HEK293 (cell line): ENCODE results near the gene PTPN3.
A peak's percentile ranks its signal among the peaks of the same experiment; 100 is the strongest.

Source experiments
- CTCF ChIA-PET: fragments of 350-600 bp; formaldehyde crosslinking; extraction: SDS; loops from one replicate; lab custom pipeline; 2021; ENCODE audit warnings: antibody characterized with exemption; lab: Yijun Ruan, JAX
- POLR2A ChIA-PET: fragments of 300-600 bp; formaldehyde crosslinking; extraction: SDS; loops from one replicate; lab custom pipeline; 2020; ENCODE audit warnings: antibody characterized with exemption, inconsistent platforms; lab: Yijun Ruan, JAX
- H3K27ac ChIP-seq: fragments of 200-500 bp; sonication (Bioruptor generic); 2 replicates; pipeline ENCODE4 v1.5.1; 2014; ENCODE audit warnings: low read depth, low read length, control low read depth, inconsistent platforms; ENCODE audit errors: extremely low read depth
- H3K36me3 ChIP-seq, 2 experiments: fragments of 200-500 bp in 1 of 2; sonication (Bioruptor generic) in 1 of 2; 1 replicate in 1 of 2; 2 replicates in 1 of 2; pipeline ENCODE4 v1.5.1; 2014 to 2017; ENCODE audit warnings: inconsistent platforms in 2 of 2, low read length in 2 of 2; ENCODE audit not compliant: control insufficient read depth in 2 of 2, insufficient read depth in 1 of 2
- H3K4me1 ChIP-seq: fragments of 200-500 bp; sonication (Bioruptor generic); 2 replicates; pipeline ENCODE4 v1.5.1; 2014; ENCODE audit warnings: mild to moderate bottlenecking, low read length, inconsistent platforms; ENCODE audit not compliant: control insufficient read depth, insufficient read depth
- H3K4me3 ChIP-seq: 2 replicates; pipeline ENCODE4 v1.5.1; 2011; ENCODE audit warnings: low read depth, mild to moderate bottlenecking, control low read depth, low read length, moderate library complexity
- H3K9me3 ChIP-seq: fragments of 200-500 bp; sonication (Bioruptor generic); 2 replicates; pipeline ENCODE4 v1.5.1; 2014; ENCODE audit warnings: low read depth, low read length, inconsistent platforms; ENCODE audit not compliant: control insufficient read depth, insufficient read depth
- BCL11B ChIP-seq: fragments of 450-650 bp; formaldehyde crosslinking; IDR thresholded peaks from 2 replicates; pipeline ENCODE4 v1.5.1; 2016; ENCODE audit warnings: low read depth, missing biosample characterization, missing genetic modification characterization
- GFI1B ChIP-seq: fragments of 450-650 bp; formaldehyde crosslinking; IDR thresholded peaks from 2 replicates; pipeline ENCODE4 v1.5.1; 2016; ENCODE audit warnings: missing biosample characterization, missing genetic modification characterization
- ZNF121 ChIP-seq: fragments of 450-650 bp; formaldehyde crosslinking; IDR thresholded peaks from 2 replicates; pipeline ENCODE4 v1.5.1; 2016; ENCODE audit warnings: missing biosample characterization, missing genetic modification characterization
- ZNF132 ChIP-seq: fragments of 450-650 bp; formaldehyde crosslinking; IDR thresholded peaks from 2 replicates; pipeline ENCODE4 v1.5.1; 2017; ENCODE audit warnings: missing biosample characterization, missing genetic modification characterization, borderline replicate concordance
- ZNF175 ChIP-seq: fragments of 450-650 bp; formaldehyde crosslinking; IDR thresholded peaks from 2 replicates; pipeline ENCODE4 v1.5.1; 2016; ENCODE audit warnings: missing biosample characterization, missing genetic modification characterization
- ZNF184 ChIP-seq: fragments of 450-650 bp; IDR thresholded peaks from 2 replicates; pipeline ENCODE4 v1.5.1; 2018; ENCODE audit warnings: missing biosample characterization, mild to moderate bottlenecking, missing genetic modification characterization
- ZNF266 ChIP-seq: fragments of 450-650 bp; formaldehyde crosslinking; IDR thresholded peaks from 2 replicates; pipeline ENCODE4 v1.5.1; 2016; ENCODE audit warnings: missing biosample characterization, missing genetic modification characterization, low read depth
- ZNF292 ChIP-seq: fragments of 450-650 bp; formaldehyde crosslinking; IDR thresholded peaks from 2 replicates; pipeline ENCODE4 v1.5.1; 2016; ENCODE audit warnings: low read depth, missing biosample characterization, missing genetic modification characterization, borderline replicate concordance
- ZNF510 ChIP-seq: fragments of 450-650 bp; formaldehyde crosslinking; IDR thresholded peaks from 2 replicates; pipeline ENCODE4 v1.5.1; 2018; ENCODE audit warnings: mild to moderate bottlenecking, missing genetic modification characterization, missing biosample characterization; ENCODE audit not compliant: insufficient replicate concordance
- ZNF654 ChIP-seq: fragments of 450-650 bp; formaldehyde crosslinking; IDR thresholded peaks from 2 replicates; pipeline ENCODE4 v1.5.1; 2016; ENCODE audit warnings: low read depth, missing biosample characterization, missing genetic modification characterization
- ZNF670 ChIP-seq: fragments of 450-650 bp; formaldehyde crosslinking; IDR thresholded peaks from 2 replicates; pipeline ENCODE4 v1.5.1; 2016; ENCODE audit warnings: missing biosample characterization, missing genetic modification characterization, low read depth
- ZNF776 ChIP-seq: fragments of 450-650 bp; formaldehyde crosslinking; IDR thresholded peaks from 2 replicates; pipeline ENCODE4 v1.5.0; 2017; ENCODE audit warnings: missing biosample characterization, missing genetic modification characterization, borderline replicate concordance
- ZNF785 ChIP-seq: fragments of 450-650 bp; formaldehyde crosslinking; IDR thresholded peaks from 2 replicates; pipeline ENCODE4 v1.5.1; 2016; ENCODE audit warnings: missing biosample characterization, missing genetic modification characterization
- TF ChIP-seq, protein P1 (sequence below): fragments of 450-650 bp; formaldehyde crosslinking; IDR thresholded peaks from 2 replicates; pipeline ENCODE4 v1.5.1; 2016; ENCODE audit warnings: missing biosample characterization, missing genetic modification characterization
- TF ChIP-seq, protein P2 (sequence below): fragments of 450-650 bp; formaldehyde crosslinking; IDR thresholded peaks from 2 replicates; pipeline ENCODE4 v1.5.1; 2016; ENCODE audit warnings: missing biosample characterization, missing genetic modification characterization

PTPN3 gene

GRCh38 chr9:109414125-109414785 lies 83.9 kb downstream of the PTPN3 start:
- H3K27ac ChIP-seq: no peak overlapping the region
- no peaks in the 10 kb centered on the region for H3K4me1 ChIP-seq
- H3K9me3 ChIP-seq: no peaks in the 10 kb centered on the region
- POLR2A ChIA-PET: no interaction called here
- H3K36me3 ChIP-seq: peaks cover 0 to 45% of the 10 kb centered on the region in 2 experiments; a peak in 2 of 3 replicates
- TF ChIP-seq ZNF654 (tag by site-specific recombination): no peak
- no peak for TF ChIP-seq ZNF184 (tag by site-specific recombination)
- no peak for TF ChIP-seq ZNF132 (tag by site-specific recombination)
- CTCF ChIA-PET: interaction anchor here (1.2 to 1.8 kb wide), 3 partner anchors 9 to 20 kb away, joined by 3 to 9 read pairs (median 8); no protein-coding TSS in a partner anchor
- H3K4me3 ChIP-seq: no peak overlapping the region

DNA sequence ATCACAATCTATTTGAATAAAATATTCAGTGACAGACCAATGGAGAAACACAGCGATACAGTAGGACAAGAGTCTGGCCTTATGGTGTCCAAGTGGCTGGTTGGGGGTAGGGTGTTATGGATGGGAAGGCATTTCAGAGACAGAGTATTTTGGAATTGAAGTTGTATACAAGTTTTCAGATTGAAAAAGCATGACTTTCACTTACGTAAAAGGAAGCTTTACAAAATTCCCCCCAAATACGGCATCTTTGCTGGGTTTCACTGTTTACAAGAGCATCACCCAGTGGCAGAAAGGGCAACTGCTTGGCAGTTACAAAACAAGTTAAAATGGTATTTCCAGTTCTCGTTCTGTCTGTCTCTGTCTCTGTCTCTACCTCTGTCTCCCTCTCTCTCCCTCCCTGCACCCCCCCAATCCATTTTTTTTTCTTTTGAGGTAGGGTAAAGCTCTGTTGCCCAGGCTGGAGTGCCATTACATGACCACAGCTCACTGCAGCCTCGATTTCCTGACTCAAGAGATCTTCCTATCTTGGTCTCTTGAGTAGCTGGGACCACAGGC lies 86.2 kb downstream of the PTPN3 start:
- H3K27ac ChIP-seq: no peak overlapping the region
- TF ChIP-seq ZNF266 (tag by site-specific recombination) (no peak), ZNF510 (tag by site-specific recombination) (no peak), ZNF175 (no peak), BCL11B (no peak), ZNF785 (no peak), ZNF776 (tag by site-specific recombination) (no peak), ZNF654 (tag by site-specific recombination) (peak; percentile 7; the same call in 1 of the 2 replicates), GFI1B (tag by site-specific recombination) (no peak), ZNF292 (no peak), ZNF121 (tag by site-specific recombination) (no peak)
- TF ChIP-seq, protein P1, sequence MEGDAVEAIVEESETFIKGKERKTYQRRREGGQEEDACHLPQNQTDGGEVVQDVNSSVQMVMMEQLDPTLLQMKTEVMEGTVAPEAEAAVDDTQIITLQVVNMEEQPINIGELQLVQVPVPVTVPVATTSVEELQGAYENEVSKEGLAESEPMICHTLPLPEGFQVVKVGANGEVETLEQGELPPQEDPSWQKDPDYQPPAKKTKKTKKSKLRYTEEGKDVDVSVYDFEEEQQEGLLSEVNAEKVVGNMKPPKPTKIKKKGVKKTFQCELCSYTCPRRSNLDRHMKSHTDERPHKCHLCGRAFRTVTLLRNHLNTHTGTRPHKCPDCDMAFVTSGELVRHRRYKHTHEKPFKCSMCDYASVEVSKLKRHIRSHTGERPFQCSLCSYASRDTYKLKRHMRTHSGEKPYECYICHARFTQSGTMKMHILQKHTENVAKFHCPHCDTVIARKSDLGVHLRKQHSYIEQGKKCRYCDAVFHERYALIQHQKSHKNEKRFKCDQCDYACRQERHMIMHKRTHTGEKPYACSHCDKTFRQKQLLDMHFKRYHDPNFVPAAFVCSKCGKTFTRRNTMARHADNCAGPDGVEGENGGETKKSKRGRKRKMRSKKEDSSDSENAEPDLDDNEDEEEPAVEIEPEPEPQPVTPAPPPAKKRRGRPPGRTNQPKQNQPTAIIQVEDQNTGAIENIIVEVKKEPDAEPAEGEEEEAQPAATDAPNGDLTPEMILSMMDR (tag by site-specific recombination): peak; percentile 16; the same call in 1 of the 2 replicates
- H3K36me3 ChIP-seq: peaks cover 0 to 47% of the 10 kb centered on the region in 2 experiments; a peak in 2 of 3 replicates
- no peaks in the 10 kb centered on the region for H3K9me3 ChIP-seq
- no peak overlapping the region for H3K4me3 ChIP-seq
- ChIA-PET POLR2A (no interaction called here), CTCF (interaction anchor here (0.6 to 4.3 kb wide), 11 partner anchors 11 to 655 kb away, joined by 3 to 25 read pairs (median 3); no protein-coding TSS in a partner anchor)
- H3K4me1 ChIP-seq: no peaks in the 10 kb centered on the region

DNA sequence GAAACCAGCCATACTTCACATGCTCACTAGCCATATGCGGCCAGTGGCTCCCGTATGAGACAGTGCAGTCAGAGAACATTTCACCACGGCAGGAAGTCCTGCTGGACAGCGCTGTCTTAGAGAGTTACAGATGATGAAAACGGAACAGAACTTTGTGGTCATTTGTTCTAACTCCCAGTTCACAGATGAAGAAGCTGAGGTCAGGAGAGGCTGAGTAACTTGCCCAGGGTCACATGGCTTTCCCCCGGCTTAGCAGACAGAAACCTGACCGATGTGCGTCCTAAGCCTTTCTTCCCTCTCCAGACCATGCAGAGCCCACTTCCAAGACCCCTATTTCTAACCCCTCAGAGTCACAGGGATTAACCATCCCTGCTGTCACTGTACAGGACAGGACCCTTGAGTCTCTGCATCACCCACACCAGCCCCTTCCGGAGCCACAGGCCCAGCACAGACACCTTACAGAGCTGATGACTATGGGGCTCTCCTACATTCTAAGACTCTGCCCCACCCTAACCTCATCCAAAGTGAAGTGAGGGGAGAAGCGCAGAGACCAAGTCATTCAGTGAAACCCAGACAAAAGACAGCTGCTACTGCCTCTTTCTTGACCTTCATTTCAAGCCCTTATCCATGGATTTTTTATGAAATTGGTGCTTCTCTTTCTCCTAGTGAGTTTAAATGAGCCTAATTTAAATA lies 86.9 kb downstream of the PTPN3 start:
- CTCF ChIA-PET: interaction anchor here (0.7 to 4.3 kb wide), 7 partner anchors 10 to 78 kb away, joined by 3 to 25 read pairs (median 3); no protein-coding TSS in a partner anchor
- Histone ChIP-seq H3K4me1 (no peaks in the 10 kb centered on the region), H3K27ac (no peak overlapping the region), H3K36me3 (peaks cover 0 to 53% of the 10 kb centered on the region in 2 experiments; a peak in 2 of 3 replicates), H3K4me3 (no peak overlapping the region), H3K9me3 (no peaks in the 10 kb centered on the region)
- POLR2A ChIA-PET: interaction anchor here (1.2 kb wide), 1 partner anchor 17 kb away, joined by 3 read pairs; no protein-coding TSS in a partner anchor
- TF ChIP-seq, protein P2, sequence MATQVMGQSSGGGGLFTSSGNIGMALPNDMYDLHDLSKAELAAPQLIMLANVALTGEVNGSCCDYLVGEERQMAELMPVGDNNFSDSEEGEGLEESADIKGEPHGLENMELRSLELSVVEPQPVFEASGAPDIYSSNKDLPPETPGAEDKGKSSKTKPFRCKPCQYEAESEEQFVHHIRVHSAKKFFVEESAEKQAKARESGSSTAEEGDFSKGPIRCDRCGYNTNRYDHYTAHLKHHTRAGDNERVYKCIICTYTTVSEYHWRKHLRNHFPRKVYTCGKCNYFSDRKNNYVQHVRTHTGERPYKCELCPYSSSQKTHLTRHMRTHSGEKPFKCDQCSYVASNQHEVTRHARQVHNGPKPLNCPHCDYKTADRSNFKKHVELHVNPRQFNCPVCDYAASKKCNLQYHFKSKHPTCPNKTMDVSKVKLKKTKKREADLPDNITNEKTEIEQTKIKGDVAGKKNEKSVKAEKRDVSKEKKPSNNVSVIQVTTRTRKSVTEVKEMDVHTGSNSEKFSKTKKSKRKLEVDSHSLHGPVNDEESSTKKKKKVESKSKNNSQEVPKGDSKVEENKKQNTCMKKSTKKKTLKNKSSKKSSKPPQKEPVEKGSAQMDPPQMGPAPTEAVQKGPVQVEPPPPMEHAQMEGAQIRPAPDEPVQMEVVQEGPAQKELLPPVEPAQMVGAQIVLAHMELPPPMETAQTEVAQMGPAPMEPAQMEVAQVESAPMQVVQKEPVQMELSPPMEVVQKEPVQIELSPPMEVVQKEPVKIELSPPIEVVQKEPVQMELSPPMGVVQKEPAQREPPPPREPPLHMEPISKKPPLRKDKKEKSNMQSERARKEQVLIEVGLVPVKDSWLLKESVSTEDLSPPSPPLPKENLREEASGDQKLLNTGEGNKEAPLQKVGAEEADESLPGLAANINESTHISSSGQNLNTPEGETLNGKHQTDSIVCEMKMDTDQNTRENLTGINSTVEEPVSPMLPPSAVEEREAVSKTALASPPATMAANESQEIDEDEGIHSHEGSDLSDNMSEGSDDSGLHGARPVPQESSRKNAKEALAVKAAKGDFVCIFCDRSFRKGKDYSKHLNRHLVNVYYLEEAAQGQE (tag by site-specific recombination): peak; percentile 52
- no peak for TF ChIP-seq ZNF670 (tag by site-specific recombination)
